HEK293 (cell line): ENCODE data around the gene ABHD3.

ENCODE experiments used
- CTCF ChIP-seq: fragments of 450-650 bp; formaldehyde crosslinking; IDR thresholded peaks from 2 replicates; pipeline ENCODE4 v1.5.1; 2016; ENCODE audit warnings: missing biosample characterization, missing genetic modification characterization
- REST ChIP-seq: fragments of 450-650 bp; formaldehyde crosslinking; IDR thresholded peaks from 2 replicates; pipeline ENCODE4 v1.5.1; 2016; ENCODE audit warnings: missing biosample characterization, missing genetic modification characterization
- ZEB2 ChIP-seq: fragments of 450-650 bp; formaldehyde crosslinking; IDR thresholded peaks from 2 replicates; pipeline ENCODE4 v1.5.1; 2016; ENCODE audit warnings: missing biosample characterization, missing genetic modification characterization
- ZNF280D ChIP-seq: fragments of 450-650 bp; formaldehyde crosslinking; IDR thresholded peaks from 2 replicates; pipeline ENCODE4 v1.5.1; 2016; ENCODE audit warnings: missing biosample characterization, missing genetic modification characterization
- ZNF335 ChIP-seq: fragments of 450-650 bp; formaldehyde crosslinking; conservative IDR thresholded peaks from 2 replicates; pipeline ENCODE4 v1.5.1; 2016; ENCODE audit warnings: missing biosample characterization, missing genetic modification characterization
- ZNF416 ChIP-seq: fragments of 450-650 bp; formaldehyde crosslinking; IDR thresholded peaks from 2 replicates; pipeline ENCODE4 v1.5.1; 2016; ENCODE audit warnings: missing biosample characterization, missing genetic modification characterization
- ZNF423 ChIP-seq: fragments of 450-650 bp; formaldehyde crosslinking; IDR thresholded peaks from 2 replicates; pipeline ENCODE4 v1.5.1; 2016; ENCODE audit warnings: missing biosample characterization, missing genetic modification characterization
- ZNF433 ChIP-seq: fragments of 450-650 bp; formaldehyde crosslinking; IDR thresholded peaks from 2 replicates; pipeline ENCODE4 v1.5.1; 2016; ENCODE audit warnings: missing biosample characterization, missing genetic modification characterization, low read depth
- ZNF639 ChIP-seq: fragments of 450-650 bp; formaldehyde crosslinking; IDR thresholded peaks from 2 replicates; pipeline ENCODE4 v1.5.1; 2016; ENCODE audit warnings: missing biosample characterization, missing genetic modification characterization
- ZNF701 ChIP-seq: fragments of 450-650 bp; formaldehyde crosslinking; IDR thresholded peaks from 2 replicates; pipeline ENCODE4 v1.5.1; 2016; ENCODE audit warnings: missing biosample characterization, missing genetic modification characterization
- ZNF707 ChIP-seq: fragments of 450-650 bp; formaldehyde crosslinking; IDR thresholded peaks from 2 replicates; pipeline ENCODE4 v1.5.1; 2016; ENCODE audit warnings: missing biosample characterization, missing genetic modification characterization
- ZSCAN23 ChIP-seq: fragments of 450-650 bp; formaldehyde crosslinking; IDR thresholded peaks from 2 replicates; pipeline ENCODE4 v1.5.1; 2016; ENCODE audit warnings: missing biosample characterization, missing genetic modification characterization

GRCh38 chr18:21632393-21632792 is 72.2 kb downstream of the ABHD3 start:
- no peak for TF ChIP-seq ZNF335
- no peak for TF ChIP-seq ZNF416 (tag by site-specific recombination)
- TF ChIP-seq CTCF (tag by site-specific recombination): no peak
- TF ChIP-seq ZEB2 (tag by site-specific recombination): no peak
- TF ChIP-seq ZNF639 (tag by site-specific recombination): no peak
- TF ChIP-seq ZNF707 (tag by site-specific recombination): no peak
- TF ChIP-seq REST (tag by site-specific recombination): no peak
- no peak for TF ChIP-seq ZNF423
- TF ChIP-seq ZNF280D: no peak
- no peak for TF ChIP-seq ZNF433 (tag by site-specific recombination)
- TF ChIP-seq ZNF701 (tag by site-specific recombination): no peak
- TF ChIP-seq ZSCAN23: no peak
